ENCODE measurements around the gene DYSF. TPM values are rescaled to one million over a fixed set of nuclear protein-coding genes. Genes with fewer than 3 reads are reported as not detected.

Gene DYSF
- total RNA-seq, 1 experiment from 2014 or later = 5.5 TPM

DNA sequence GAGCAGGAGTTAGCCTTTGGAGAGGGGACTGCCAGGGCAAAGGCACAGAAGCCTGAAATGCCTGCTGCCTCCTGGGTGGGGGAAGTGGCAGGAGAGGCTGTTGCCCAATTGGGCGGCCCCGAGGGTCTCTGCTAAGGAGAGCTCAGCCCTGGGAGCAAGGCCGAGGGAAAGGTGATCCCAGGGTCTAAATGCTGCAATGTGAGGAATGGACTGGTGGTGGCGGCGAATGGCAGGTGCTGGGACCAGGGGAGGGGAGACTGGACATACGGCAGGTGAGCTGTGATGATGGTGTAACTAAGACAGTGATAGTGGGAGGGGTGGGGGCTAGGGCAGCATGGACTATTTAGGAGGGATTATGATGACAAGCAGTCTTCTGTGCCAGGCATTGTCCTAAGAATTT is 104.0 kb downstream of the DYSF start:
- TF ChIP-seq, protein P1, sequence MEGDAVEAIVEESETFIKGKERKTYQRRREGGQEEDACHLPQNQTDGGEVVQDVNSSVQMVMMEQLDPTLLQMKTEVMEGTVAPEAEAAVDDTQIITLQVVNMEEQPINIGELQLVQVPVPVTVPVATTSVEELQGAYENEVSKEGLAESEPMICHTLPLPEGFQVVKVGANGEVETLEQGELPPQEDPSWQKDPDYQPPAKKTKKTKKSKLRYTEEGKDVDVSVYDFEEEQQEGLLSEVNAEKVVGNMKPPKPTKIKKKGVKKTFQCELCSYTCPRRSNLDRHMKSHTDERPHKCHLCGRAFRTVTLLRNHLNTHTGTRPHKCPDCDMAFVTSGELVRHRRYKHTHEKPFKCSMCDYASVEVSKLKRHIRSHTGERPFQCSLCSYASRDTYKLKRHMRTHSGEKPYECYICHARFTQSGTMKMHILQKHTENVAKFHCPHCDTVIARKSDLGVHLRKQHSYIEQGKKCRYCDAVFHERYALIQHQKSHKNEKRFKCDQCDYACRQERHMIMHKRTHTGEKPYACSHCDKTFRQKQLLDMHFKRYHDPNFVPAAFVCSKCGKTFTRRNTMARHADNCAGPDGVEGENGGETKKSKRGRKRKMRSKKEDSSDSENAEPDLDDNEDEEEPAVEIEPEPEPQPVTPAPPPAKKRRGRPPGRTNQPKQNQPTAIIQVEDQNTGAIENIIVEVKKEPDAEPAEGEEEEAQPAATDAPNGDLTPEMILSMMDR (conservative IDR thresholded peaks at IDR 0.05) = peak; percentile 39
- H3K4me1 ChIP-seq (ENCODE audit: insufficient read depth, low read length) = no peaks in the 10 kb centered on the region
- H3K36me3 Mint-ChIP-seq (ENCODE audit: insufficient read depth in 1 of 3, low read depth in 3 of 3) = peaks cover 0 to 4% (median 0%) of the 10 kb centered on the region in 3 experiments; a peak in 2 of 7 replicates
- H2BK20ac ChIP-seq (ENCODE audit: low read depth, low read length, poor library complexity, severe bottlenecking) = no peak overlapping the region
- peaks cover 2% of the 10 kb centered on the region; the same call in 1 of the 2 replicates for H3K27me3 Mint-ChIP-seq (ENCODE audit: low read depth)
- no peak overlapping the region for H3K9ac ChIP-seq (ENCODE audit: extremely low read depth, insufficient read length, low read length)
- no peaks in the 10 kb centered on the region for H3K79me2 ChIP-seq (ENCODE audit: insufficient read depth, low read length)
- H2AFZ ChIP-seq (ENCODE audit: low read length) = no peak overlapping the region
- H3K14ac ChIP-seq (ENCODE audit: insufficient read depth, low read length) = no peak overlapping the region
- no peak overlapping the region for H4K8ac ChIP-seq (replicated peaks; ENCODE audit: insufficient read length, low read depth, low read length)
- H3K4me1 Mint-ChIP-seq = peaks cover 11 to 20% of the 10 kb centered on the region in 2 experiments; a peak in 3 of 4 replicates
- no peak overlapping the region for H3T11ph ChIP-seq (ENCODE audit: low read length)
- no peak overlapping the region for H3K18ac ChIP-seq (ENCODE audit: insufficient read length, low read depth, low read length)
- H2BK12ac ChIP-seq (ENCODE audit: insufficient read length, low read depth, low read length) = no peak overlapping the region
- no peak overlapping the region for H2BK15ac ChIP-seq (ENCODE audit: low read depth, low read length)
- no peaks in the 10 kb centered on the region for H3K79me1 ChIP-seq (ENCODE audit: insufficient read depth, low read depth, low read length, poor library complexity, severe bottlenecking)
- no peak overlapping the region for H3K4me2 ChIP-seq (ENCODE audit: insufficient read depth, insufficient read length, low read length)
- no peaks in the 10 kb centered on the region for H3K9me3 Mint-ChIP-seq
- H3K27me3 ChIP-seq (ENCODE audit: insufficient read depth, low read length) = no peaks in the 10 kb centered on the region
- no peaks in the 10 kb centered on the region for H3K9me3 ChIP-seq (ENCODE audit: control insufficient read depth, low read depth, low read length)
- no peak overlapping the region for H3K27ac Mint-ChIP-seq
- H3K23me2 ChIP-seq (ENCODE audit: insufficient read length, low read depth, low read length, poor library complexity, severe bottlenecking) = no peaks in the 10 kb centered on the region
- no peak overlapping the region for H4K5ac ChIP-seq (ENCODE audit: insufficient read length, low read depth, low read length)
- H3K4ac ChIP-seq (ENCODE audit: low read depth, low read length) = no peak overlapping the region
- no peak overlapping the region for H4K91ac ChIP-seq (ENCODE audit: insufficient read length, low read depth, low read length)
- no peak overlapping the region for H2AK5ac ChIP-seq (ENCODE audit: insufficient read length, low read length)
- H2BK120ac ChIP-seq (ENCODE audit: low read depth, low read length, poor library complexity, severe bottlenecking) = no peak overlapping the region
- H3K56ac ChIP-seq (ENCODE audit: insufficient read length, low read depth, low read length) = no peak overlapping the region
- no peak overlapping the region for H3K23ac ChIP-seq (ENCODE audit: insufficient read length, low read depth, low read length)
- no CpG with 5 or more reads among the region's 6 CpGs for WGBS (ENCODE audit: extremely low coverage, insufficient read length, low lambda C conversion rate)
- no peak overlapping the region for H3K27ac ChIP-seq (ENCODE audit: insufficient read length, low read depth, low read length)
- H4K20me1 ChIP-seq (ENCODE audit: control insufficient read depth, insufficient read depth, insufficient read length) = no peaks in the 10 kb centered on the region
- peak; percentile 53 for DNase-seq
- H3K4me3 Mint-ChIP-seq = no peak overlapping the region
- H2BK5ac ChIP-seq (ENCODE audit: insufficient read length, low read length) = no peak overlapping the region

Measured in H9 (cell line).